ENCODE data around the gene ZBTB1. TPM values are rescaled to one million over a fixed set of nuclear protein-coding genes. Genes with fewer than 3 reads are reported as not detected.
A peak's percentile ranks its signal among the peaks of the same experiment; 100 is the strongest.

Gene ZBTB1
- total RNA-seq, 6 donors from 2014 or later, result 34.3 to 74.0 (median 43.2) TPM

DNA sequence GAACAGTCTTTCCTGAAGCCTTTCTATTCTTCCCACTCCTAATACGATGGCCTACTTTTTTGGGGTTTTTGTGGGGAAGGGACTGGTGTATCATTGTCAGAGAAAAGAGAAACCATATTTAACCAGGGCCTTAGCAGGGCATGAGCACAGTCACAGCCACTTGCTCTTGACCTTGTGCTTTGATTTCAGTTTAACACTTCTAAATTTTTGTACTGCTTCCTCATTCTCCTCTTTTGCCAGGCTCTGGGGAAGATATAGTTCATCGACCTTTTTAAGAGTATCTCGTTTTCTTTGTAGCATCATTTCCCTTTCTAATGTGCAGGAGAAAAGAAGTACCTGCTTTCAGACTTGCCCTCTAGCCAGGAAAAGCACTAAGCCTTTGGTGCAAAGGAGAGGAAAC is 2.2 kb downstream of the ZBTB1 start:
- H3K36me3 ChIP-seq, result no peaks in the 10 kb centered on the region
- ATAC-seq (ENCODE audit: low FRiP score in 2 of 2) (no peak), DNase-seq (no peak)
- H3K9me3 ChIP-seq, result no peaks in the 10 kb centered on the region
- H3K4me1 ChIP-seq, result peaks cover 46 to 77% (median 61%) of the 10 kb centered on the region in 4 donors
- 24 to 28% methylated on average over 3 of the region's 3 CpGs for WGBS, 2 donors
- H3K27me3 ChIP-seq, result no peaks in the 10 kb centered on the region
- H3K27ac ChIP-seq, result peak overlapping the region; percentile 20 to 100 (median 78)
- TF ChIP-seq POLR2A (IDR thresholded peaks at IDR 0.05) (no peak), EP300 (IDR thresholded peaks at IDR 0.05) (no peak), POLR2AphosphoS5 (IDR thresholded peaks at IDR 0.05) (no peak)
- TF ChIP-seq, protein P1, sequence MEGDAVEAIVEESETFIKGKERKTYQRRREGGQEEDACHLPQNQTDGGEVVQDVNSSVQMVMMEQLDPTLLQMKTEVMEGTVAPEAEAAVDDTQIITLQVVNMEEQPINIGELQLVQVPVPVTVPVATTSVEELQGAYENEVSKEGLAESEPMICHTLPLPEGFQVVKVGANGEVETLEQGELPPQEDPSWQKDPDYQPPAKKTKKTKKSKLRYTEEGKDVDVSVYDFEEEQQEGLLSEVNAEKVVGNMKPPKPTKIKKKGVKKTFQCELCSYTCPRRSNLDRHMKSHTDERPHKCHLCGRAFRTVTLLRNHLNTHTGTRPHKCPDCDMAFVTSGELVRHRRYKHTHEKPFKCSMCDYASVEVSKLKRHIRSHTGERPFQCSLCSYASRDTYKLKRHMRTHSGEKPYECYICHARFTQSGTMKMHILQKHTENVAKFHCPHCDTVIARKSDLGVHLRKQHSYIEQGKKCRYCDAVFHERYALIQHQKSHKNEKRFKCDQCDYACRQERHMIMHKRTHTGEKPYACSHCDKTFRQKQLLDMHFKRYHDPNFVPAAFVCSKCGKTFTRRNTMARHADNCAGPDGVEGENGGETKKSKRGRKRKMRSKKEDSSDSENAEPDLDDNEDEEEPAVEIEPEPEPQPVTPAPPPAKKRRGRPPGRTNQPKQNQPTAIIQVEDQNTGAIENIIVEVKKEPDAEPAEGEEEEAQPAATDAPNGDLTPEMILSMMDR (IDR thresholded peaks at IDR 0.05), result no peak
- H3K4me3 ChIP-seq, result peak overlapping the region in 3 of 4 donors; percentile 58 to 88 (median 72)

DNA sequence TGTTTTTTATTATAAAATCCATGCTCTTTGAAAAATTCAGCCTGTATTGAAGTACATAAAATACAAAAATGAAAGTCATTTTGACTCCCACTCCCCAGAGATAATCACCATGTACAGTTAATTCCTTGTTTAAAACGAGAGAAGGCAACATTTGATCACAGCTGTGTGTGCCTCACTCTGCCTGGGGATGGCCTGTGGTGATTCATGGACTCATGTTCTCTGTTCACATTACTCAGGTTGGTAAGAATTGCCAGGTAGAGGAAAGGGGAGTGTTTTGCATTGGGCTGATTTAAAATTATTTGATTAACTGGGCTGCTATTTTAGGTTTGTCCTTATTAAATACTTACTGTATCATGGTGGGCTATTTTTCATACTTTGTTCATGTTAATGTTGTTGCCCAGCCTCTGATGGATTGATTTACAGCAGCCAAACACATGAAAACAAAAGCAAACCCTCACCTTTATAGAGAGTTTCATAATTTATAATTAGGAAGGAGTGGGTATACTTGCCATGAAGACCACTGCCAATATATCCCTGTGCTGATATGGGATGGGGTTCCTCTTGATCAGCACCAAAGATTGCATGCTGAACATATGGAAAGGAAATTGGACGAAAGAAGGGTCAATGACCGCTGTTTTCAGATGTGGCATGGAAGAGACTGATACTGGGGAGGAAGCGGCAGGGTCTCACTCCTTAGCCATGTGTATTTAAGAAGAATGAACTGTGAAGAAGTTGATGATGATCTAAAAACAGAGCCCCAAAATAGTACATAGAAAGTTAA is 3.0 kb downstream of the ZBTB1 start:
- no peak for ATAC-seq (ENCODE audit: low FRiP score in 2 of 2)
- Histone ChIP-seq H3K4me1 (peaks cover 40 to 77% (median 59%) of the 10 kb centered on the region in 4 donors), H3K27ac (peak overlapping the region in 1 of 4 donors; percentile 100), H3K36me3 (no peaks in the 10 kb centered on the region), H3K9me3 (no peaks in the 10 kb centered on the region), H3K27me3 (no peaks in the 10 kb centered on the region), H3K4me3 (no peak overlapping the region)
- 67 to 69% methylated on average over 4 of the region's 4 CpGs for WGBS, 2 donors
- TF ChIP-seq EP300 (IDR thresholded peaks at IDR 0.05) (no peak), POLR2A (IDR thresholded peaks at IDR 0.05) (no peak), POLR2AphosphoS5 (IDR thresholded peaks at IDR 0.05) (no peak)
- TF ChIP-seq, protein P1 (IDR thresholded peaks at IDR 0.05), result no peak
- DNase-seq, result no peak

DNA sequence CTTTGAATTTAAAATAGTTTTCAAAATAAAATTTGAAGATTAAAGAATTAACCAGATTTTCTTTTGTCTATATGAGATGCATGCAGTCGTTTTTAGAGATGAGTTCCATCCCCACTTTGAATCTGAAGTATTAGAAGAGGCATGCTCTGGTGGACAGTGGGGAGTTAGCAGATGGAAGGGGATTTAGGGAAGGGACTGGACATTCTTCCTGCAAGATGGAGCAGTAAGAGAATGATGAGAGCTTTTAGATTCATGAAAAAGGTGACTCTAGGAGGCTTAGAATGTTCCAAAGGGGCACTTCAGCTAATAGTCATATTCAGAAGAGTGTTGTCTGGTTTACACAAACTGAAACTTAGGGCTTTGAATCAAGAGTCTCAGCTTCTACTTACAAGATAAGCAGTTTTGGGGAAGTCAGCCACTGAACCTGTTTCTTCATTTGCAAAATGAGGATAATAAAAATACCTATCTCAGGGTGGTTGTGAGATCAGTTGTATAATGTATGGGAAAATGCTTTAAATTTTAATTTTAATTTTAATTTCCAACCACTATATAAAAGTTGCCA is 3.7 kb downstream of the ZBTB1 start:
- H3K4me3 ChIP-seq, result no peak overlapping the region
- no peaks in the 10 kb centered on the region for H3K27me3 ChIP-seq
- no peak for DNase-seq
- no peaks in the 10 kb centered on the region for H3K9me3 ChIP-seq
- ATAC-seq (ENCODE audit: low FRiP score in 2 of 2), result no peak
- H3K36me3 ChIP-seq, result no peaks in the 10 kb centered on the region
- H3K27ac ChIP-seq, result no peak overlapping the region
- H3K4me1 ChIP-seq, result peaks cover 44 to 71% (median 63%) of the 10 kb centered on the region in 4 donors
- TF ChIP-seq POLR2AphosphoS5 (IDR thresholded peaks at IDR 0.05) (no peak), POLR2A (IDR thresholded peaks at IDR 0.05) (no peak), EP300 (IDR thresholded peaks at IDR 0.05) (no peak)
- TF ChIP-seq, protein P1 (IDR thresholded peaks at IDR 0.05), result no peak
- WGBS, 2 donors, result 25 to 39% methylated on average over 1 of the region's 1 CpG

- Histone ChIP-seq H3K4me3 (no peak overlapping the region), H3K4me1 (peaks cover 44 to 77% (median 65%) of the 10 kb centered on the region in 4 donors), H3K9me3 (no peaks in the 10 kb centered on the region), H3K36me3 (no peaks in the 10 kb centered on the region), H3K27me3 (no peaks in the 10 kb centered on the region), H3K27ac (no peak overlapping the region)
- TF ChIP-seq POLR2A (IDR thresholded peaks at IDR 0.05) (no peak), POLR2AphosphoS5 (IDR thresholded peaks at IDR 0.05) (no peak), EP300 (IDR thresholded peaks at IDR 0.05) (no peak)
- TF ChIP-seq, protein P1 (IDR thresholded peaks at IDR 0.05), result no peak
- WGBS, 2 donors, result 66 to 82% methylated on average over 7 to 8 of the region's 8 CpGs
- ATAC-seq (ENCODE audit: low FRiP score in 2 of 2), result no peak
- DNase-seq, result peak in 1 of 2 donors; percentile 35
Observed at GRCh38 chr14:64509036-64509435, 4.5 kb downstream of the ZBTB1 start.

All from upper lobe of left lung (tissue), 6 donors.